Breast epithelium (tissue), 3 donors: ENCODE data around the gene RBM12.

Experiments
- POLR2A ChIP-seq: fragments of 450-650 bp; IDR thresholded peaks from one replicate; pipeline ENCODE4 v1.6.1; 2016; ENCODE audit warnings: antibody characterized with exemption, mild to moderate bottlenecking, moderate library complexity
- POLR2AphosphoS5 ChIP-seq, 3 donors: sonication (generic); formaldehyde crosslinking; IDR thresholded peaks; one replicate each; pipeline ENCODE4 v1.6.1; 2017; ENCODE audit warnings: antibody characterized with exemption in 3 of 3
- TF ChIP-seq, protein P1 (sequence below), 3 donors: fragments of 450-650 bp; IDR thresholded peaks; one replicate each; pipeline ENCODE4 v1.5.1; 2016 to 2017; ENCODE audit warnings: antibody characterized with exemption in 3 of 3, mild to moderate bottlenecking in 3 of 3, moderate library complexity in 3 of 3

DNA sequence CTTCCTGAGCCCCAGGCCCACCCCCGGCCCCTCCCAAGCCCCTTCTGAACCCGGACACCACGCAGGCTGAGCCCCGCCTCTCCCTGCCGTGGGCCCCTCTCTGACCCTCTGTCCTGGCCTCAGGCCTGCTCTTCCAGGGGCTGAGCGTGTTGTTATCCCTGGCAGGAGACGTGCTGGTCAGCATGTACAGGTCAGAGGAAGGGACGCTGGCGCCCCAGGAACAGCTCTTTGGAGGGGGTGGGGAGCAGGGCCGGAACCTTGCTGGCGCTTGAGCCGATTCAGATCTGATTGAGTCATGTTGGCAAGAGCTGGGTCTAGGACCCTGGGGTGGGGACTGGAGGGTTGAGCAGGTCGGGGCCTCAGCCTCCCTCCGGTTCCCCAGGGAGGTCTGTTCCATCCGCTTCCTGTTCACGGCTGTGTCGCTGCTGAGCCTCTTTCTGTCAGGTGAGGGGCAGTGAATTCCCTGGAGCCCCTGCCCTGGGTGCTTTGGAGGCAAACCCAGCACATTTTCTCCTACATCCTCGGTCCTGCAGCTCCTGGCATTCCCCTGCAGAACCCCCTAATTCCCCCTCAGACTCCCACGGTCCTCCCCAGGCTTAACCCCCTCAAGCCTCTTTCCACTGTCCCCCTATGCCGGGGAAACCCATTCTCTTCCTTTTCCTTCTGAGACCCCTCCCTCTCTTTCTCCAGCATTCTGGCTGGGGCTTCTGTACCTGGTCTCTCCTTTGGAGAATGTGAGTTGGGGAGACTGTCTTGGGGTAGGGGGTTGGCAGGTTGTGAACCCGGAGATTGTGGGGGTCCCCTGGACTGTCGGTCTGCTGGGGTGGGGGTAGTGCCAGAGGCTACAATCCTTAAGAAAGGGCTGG is 47.1 kb downstream of the RBM12 start:
- TF ChIP-seq, protein P1, sequence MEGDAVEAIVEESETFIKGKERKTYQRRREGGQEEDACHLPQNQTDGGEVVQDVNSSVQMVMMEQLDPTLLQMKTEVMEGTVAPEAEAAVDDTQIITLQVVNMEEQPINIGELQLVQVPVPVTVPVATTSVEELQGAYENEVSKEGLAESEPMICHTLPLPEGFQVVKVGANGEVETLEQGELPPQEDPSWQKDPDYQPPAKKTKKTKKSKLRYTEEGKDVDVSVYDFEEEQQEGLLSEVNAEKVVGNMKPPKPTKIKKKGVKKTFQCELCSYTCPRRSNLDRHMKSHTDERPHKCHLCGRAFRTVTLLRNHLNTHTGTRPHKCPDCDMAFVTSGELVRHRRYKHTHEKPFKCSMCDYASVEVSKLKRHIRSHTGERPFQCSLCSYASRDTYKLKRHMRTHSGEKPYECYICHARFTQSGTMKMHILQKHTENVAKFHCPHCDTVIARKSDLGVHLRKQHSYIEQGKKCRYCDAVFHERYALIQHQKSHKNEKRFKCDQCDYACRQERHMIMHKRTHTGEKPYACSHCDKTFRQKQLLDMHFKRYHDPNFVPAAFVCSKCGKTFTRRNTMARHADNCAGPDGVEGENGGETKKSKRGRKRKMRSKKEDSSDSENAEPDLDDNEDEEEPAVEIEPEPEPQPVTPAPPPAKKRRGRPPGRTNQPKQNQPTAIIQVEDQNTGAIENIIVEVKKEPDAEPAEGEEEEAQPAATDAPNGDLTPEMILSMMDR (IDR thresholded peaks at IDR 0.05) = peak; percentile 25 to 42 (median 32)
- TF ChIP-seq POLR2AphosphoS5 (IDR thresholded peaks at IDR 0.05) = no peak
- TF ChIP-seq POLR2A = no peak
